ENCODE measurements around the gene GOLGA6L9.
"Not testable (repeated sequence)": the region's sequence is repeated elsewhere in the genome, so short reads cannot be mapped to it uniquely, and the experiment has no call there.

Gene GOLGA6L9, protein sequence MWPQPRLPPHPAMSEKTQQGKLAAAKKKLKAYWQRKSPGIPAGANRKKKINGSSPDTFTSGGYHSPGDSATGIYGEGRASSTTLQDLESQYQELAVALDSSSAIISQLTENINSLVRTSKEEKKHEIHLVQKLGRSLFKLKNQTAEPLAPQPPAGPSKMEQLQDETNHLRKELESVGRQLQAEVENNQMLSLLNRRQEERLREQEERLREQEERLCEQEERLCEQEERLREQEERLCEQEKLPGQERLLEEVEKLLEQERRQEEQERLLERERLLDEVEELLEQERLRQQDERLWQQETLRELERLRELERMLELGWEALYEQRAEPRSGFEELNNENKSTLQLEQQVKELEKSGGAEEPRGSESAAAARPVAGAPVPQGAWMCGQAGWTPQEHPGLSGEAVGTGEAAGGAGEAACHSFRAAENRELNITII

GRCh38 chr15:82429693-82430092, at the start of gene GOLGA6L9:
GOLGA6L9 (plus strand) TSS chr15:82429816; CDS start chr15:82430080, 264 bp downstream.
- H3K27me3 Mint-ChIP-seq (ENCODE audit: low read depth); H3K9me3 Mint-ChIP-seq; H3K4me1 Mint-ChIP-seq (ENCODE audit: low read depth): not testable (repeated sequence)

GRCh38 chr15:82381330-82381955, 48.2 kb upstream of the GOLGA6L9 start:
- not testable (repeated sequence) for H3K27ac Mint-ChIP-seq; H3K9me3 Mint-ChIP-seq; H3K4me3 Mint-ChIP-seq; H3K4me1 Mint-ChIP-seq (ENCODE audit: low read depth); H3K36me3 Mint-ChIP-seq (ENCODE audit: low read depth); DNase-seq (ENCODE audit: low spot score)
- H3K27me3 Mint-ChIP-seq (ENCODE audit: low read depth) = peaks cover 16% of the 10 kb centered on the region

More at GRCh38 chr15:82429693-82430092, at the start of gene GOLGA6L9:
- H3K27ac Mint-ChIP-seq; H3K4me3 Mint-ChIP-seq; DNase-seq (ENCODE audit: low spot score); H3K36me3 Mint-ChIP-seq (ENCODE audit: low read depth): not testable (repeated sequence)

- not testable (repeated sequence) for DNase-seq (ENCODE audit: low spot score); H3K4me1 Mint-ChIP-seq (ENCODE audit: low read depth); H3K36me3 Mint-ChIP-seq (ENCODE audit: low read depth); H3K4me3 Mint-ChIP-seq; H3K9me3 Mint-ChIP-seq; H3K27ac Mint-ChIP-seq; H3K27me3 Mint-ChIP-seq (ENCODE audit: low read depth)
Observed at GRCh38 chr15:82387209-82387608, 42.4 kb upstream of the GOLGA6L9 start.

DNA sequence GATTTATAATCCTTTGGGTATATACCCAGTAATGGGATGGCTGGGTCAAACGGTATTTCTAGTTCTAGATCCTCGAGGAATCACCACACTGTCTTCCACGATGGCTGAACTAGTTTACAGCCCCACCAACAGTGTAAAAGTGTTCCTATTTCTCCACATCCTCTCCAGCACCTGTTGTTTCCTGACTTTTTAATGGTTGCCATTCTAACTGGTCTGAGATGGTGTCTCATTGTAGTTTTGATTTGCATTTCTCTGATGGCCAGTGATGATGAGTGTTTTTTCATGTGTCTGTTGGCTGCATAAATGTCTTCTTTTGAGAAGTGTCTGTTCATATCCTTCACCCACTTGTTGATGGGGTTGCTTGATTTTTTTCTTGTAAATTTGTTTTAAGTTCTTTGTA, 39.5 kb upstream of the GOLGA6L9 start:
- H3K9me3 Mint-ChIP-seq; H3K4me1 Mint-ChIP-seq (ENCODE audit: low read depth); H3K36me3 Mint-ChIP-seq (ENCODE audit: low read depth); H3K4me3 Mint-ChIP-seq; H3K27ac Mint-ChIP-seq; H3K27me3 Mint-ChIP-seq (ENCODE audit: low read depth); DNase-seq (ENCODE audit: low spot score): not testable (repeated sequence)

DNA sequence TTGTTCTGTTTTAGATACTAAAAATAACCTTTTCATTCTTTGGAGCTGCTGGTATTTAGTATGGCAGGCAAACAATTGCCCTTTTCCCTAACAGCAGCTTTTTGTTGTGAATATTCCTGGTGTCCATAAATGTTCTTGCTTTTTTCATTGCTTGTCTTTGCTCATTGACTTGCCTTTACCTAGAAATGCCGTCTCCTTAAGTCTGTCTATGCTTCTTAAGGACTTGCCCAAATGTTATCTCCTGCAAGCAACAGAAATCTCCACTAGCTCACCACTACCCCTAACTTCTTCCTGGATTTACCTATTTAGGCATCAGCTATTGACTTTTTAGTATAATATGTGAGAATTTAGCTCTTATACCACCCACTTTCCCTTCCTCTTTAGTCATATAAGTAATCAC, 37.5 kb upstream of the GOLGA6L9 start:
- H3K4me1 Mint-ChIP-seq (ENCODE audit: low read depth); H3K9me3 Mint-ChIP-seq; H3K4me3 Mint-ChIP-seq; H3K36me3 Mint-ChIP-seq (ENCODE audit: low read depth); H3K27ac Mint-ChIP-seq; H3K27me3 Mint-ChIP-seq (ENCODE audit: low read depth); DNase-seq (ENCODE audit: low spot score): not testable (repeated sequence)

DNA sequence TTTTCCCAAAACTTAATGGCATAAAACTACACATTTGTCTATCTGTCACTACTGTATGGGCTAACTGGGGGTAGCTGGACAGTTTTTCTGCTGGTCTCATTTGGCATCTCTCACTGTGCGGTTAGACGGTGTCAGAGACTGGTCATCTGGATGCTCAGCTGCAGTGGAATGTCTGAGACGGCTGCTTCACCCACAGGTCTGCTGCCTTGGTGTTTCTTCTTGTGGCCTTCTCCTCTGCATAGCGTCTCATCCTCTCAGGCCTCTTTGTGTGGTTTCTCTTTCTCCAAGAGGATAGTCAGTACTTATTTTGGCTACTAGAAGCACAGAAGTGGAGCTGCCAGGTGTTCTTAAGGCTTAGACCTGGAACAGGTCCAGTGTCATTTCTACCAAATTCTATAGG, 35.9 kb upstream of the GOLGA6L9 start:
- H3K27me3 Mint-ChIP-seq (ENCODE audit: low read depth) = no peaks in the 10 kb centered on the region
- no peaks in the 10 kb centered on the region for H3K9me3 Mint-ChIP-seq
- H3K4me3 Mint-ChIP-seq = no peak overlapping the region
- no peak overlapping the region for H3K27ac Mint-ChIP-seq
- peaks cover under 1% of the 10 kb centered on the region for H3K4me1 Mint-ChIP-seq (ENCODE audit: low read depth)
- DNase-seq (ENCODE audit: low spot score) = no peak
- no peaks in the 10 kb centered on the region for H3K36me3 Mint-ChIP-seq (ENCODE audit: low read depth)

DNA sequence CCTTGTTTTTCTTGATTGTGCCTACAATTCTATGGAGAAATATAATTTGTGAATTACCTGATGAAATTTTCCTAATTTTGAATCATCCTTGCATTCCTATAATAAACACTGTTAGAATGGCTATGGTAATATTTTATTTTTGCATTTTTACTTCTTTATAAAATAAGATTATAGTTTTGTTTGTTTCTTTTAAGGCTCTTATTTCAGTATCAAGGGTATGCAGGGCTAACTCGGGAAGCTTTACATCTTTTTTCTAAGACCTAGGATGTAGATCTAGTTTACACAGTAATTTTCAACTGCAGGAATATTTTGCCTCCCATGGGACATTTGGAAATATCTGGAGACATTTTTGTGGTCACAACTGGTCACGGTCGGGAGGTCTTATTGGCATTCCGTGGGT, 33.8 kb upstream of the GOLGA6L9 start:
- H3K4me1 Mint-ChIP-seq (ENCODE audit: low read depth); H3K27me3 Mint-ChIP-seq (ENCODE audit: low read depth); H3K27ac Mint-ChIP-seq; H3K36me3 Mint-ChIP-seq (ENCODE audit: low read depth); H3K9me3 Mint-ChIP-seq; DNase-seq (ENCODE audit: low spot score); H3K4me3 Mint-ChIP-seq: not testable (repeated sequence)

DNA sequence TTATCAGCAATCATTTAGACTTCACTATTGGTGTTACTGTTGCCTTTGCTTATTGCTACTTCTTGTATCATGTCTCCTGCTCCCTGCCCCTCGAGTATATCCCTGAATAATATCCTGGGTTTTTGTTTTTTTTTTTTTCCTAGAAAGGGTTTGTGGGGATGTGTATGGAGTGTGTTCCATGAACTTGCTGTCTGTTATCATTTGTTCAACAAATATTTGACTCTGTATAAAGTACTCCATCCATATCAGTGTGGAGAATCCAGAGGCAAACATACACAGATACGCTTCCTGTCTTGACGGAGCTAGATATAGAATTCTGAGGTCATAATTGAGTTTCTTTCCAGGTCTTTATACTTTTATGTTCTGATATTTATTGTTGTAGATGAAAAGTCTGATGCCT, 31.8 kb upstream of the GOLGA6L9 start:
- no peaks in the 10 kb centered on the region for H3K9me3 Mint-ChIP-seq
- H3K4me1 Mint-ChIP-seq (ENCODE audit: low read depth) = peaks cover 8% of the 10 kb centered on the region
- no peaks in the 10 kb centered on the region for H3K27me3 Mint-ChIP-seq (ENCODE audit: low read depth)
- H3K4me3 Mint-ChIP-seq = no peak overlapping the region
- DNase-seq (ENCODE audit: low spot score) = no peak
- no peak overlapping the region for H3K27ac Mint-ChIP-seq
- H3K36me3 Mint-ChIP-seq (ENCODE audit: low read depth) = no peaks in the 10 kb centered on the region

- Mint-ChIP-seq H3K36me3 (ENCODE audit: low read depth) (no peaks in the 10 kb centered on the region), H3K4me3 (no peak overlapping the region), H3K9me3 (no peaks in the 10 kb centered on the region), H3K27me3 (ENCODE audit: low read depth) (no peaks in the 10 kb centered on the region), H3K27ac (no peak overlapping the region), H3K4me1 (ENCODE audit: low read depth) (peaks cover 8% of the 10 kb centered on the region)
- DNase-seq (ENCODE audit: low spot score) = no peak
Observed at GRCh38 chr15:82398785-82399184, 30.8 kb upstream of the GOLGA6L9 start.

DNA sequence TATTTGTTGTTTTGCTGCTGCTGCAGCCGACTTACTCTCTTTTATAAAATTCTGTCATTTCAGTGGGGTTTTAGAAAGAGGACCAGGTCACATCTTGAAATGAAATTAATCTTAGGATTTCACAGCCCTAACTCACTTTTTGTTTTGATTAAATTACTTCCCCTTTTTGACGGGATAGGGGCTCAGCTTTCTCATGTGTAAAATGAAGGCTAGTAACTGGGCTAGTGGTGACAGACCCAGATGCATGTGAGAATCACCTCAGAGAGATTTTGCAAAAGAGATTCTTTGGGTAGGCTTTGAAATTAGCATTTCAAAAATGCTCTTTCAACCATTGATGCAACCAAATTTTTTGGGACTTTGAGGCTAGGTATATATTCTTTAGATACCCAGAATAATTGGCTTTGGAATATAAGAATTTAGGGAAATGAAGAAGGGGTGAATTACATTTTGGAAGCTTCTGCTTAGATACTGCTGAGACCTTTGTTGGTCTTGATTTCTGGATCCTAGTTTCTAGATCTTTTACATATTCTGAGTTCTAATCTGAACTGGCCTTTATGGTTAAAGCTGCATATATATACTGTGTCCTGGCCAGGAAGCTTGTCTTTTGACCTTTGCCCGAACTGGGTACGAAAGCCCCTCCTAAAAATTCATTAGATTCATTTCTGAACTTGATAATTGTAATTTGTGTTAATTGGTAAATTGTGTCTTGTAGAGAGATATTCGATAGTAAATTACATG, 30.1 kb upstream of the GOLGA6L9 start:
- H3K27ac Mint-ChIP-seq; H3K4me3 Mint-ChIP-seq; H3K9me3 Mint-ChIP-seq; H3K27me3 Mint-ChIP-seq (ENCODE audit: low read depth); H3K4me1 Mint-ChIP-seq (ENCODE audit: low read depth); DNase-seq (ENCODE audit: low spot score); H3K36me3 Mint-ChIP-seq (ENCODE audit: low read depth): not testable (repeated sequence)

- H3K27me3 Mint-ChIP-seq (ENCODE audit: low read depth); H3K9me3 Mint-ChIP-seq; H3K36me3 Mint-ChIP-seq (ENCODE audit: low read depth); H3K27ac Mint-ChIP-seq; H3K4me3 Mint-ChIP-seq; DNase-seq (ENCODE audit: low spot score): not testable (repeated sequence)
- peaks cover 17% of the 10 kb centered on the region for H3K4me1 Mint-ChIP-seq (ENCODE audit: low read depth)
Observed at GRCh38 chr15:82401918-82402317, 27.7 kb upstream of the GOLGA6L9 start.

DNA sequence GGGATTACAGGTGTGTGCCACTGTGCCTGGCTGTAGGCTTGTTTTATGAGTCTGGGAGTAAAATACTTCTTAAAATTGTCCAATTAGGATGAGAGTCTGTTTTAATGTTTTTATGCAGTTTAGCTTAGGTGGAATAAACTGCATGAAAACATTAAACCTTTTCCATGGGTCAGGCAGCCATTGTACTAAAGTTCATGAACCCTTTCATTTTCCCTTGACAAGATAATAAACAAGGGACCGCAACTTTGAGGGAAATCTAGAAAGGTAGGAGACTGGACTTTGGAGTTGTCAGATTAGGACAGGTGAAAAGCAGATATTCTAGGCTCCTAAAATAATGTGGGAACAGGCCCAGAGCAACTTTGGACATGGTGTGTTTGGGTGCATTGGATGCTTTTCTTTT, 27.3 kb upstream of the GOLGA6L9 start:
- H3K27me3 Mint-ChIP-seq (ENCODE audit: low read depth); DNase-seq (ENCODE audit: low spot score); H3K9me3 Mint-ChIP-seq; H3K4me3 Mint-ChIP-seq; H3K27ac Mint-ChIP-seq; H3K36me3 Mint-ChIP-seq (ENCODE audit: low read depth): not testable (repeated sequence)
- peaks cover 17% of the 10 kb centered on the region for H3K4me1 Mint-ChIP-seq (ENCODE audit: low read depth)

GRCh38 chr15:82406211-82406610, 23.4 kb upstream of the GOLGA6L9 start:
- not testable (repeated sequence) for H3K36me3 Mint-ChIP-seq (ENCODE audit: low read depth); H3K4me1 Mint-ChIP-seq (ENCODE audit: low read depth); H3K27ac Mint-ChIP-seq; DNase-seq (ENCODE audit: low spot score); H3K27me3 Mint-ChIP-seq (ENCODE audit: low read depth); H3K9me3 Mint-ChIP-seq; H3K4me3 Mint-ChIP-seq

- H3K4me1 Mint-ChIP-seq (ENCODE audit: low read depth) = peaks cover 15% of the 10 kb centered on the region
- not testable (repeated sequence) for H3K4me3 Mint-ChIP-seq
Observed at GRCh38 chr15:82410306-82410705, 19.3 kb upstream of the GOLGA6L9 start.

More at GRCh38 chr15:82410306-82410705, 19.3 kb upstream of the GOLGA6L9 start:
- H3K27me3 Mint-ChIP-seq (ENCODE audit: low read depth); H3K36me3 Mint-ChIP-seq (ENCODE audit: low read depth); H3K9me3 Mint-ChIP-seq; H3K27ac Mint-ChIP-seq; DNase-seq (ENCODE audit: low spot score): not testable (repeated sequence)
